ENCODE results near the gene LRCH4.

Gene LRCH4

GRCh38 chr7:100604976-100605911 is 19.3 kb upstream of the LRCH4 start:
- DNase-seq: peak; percentile 72 to 89 (median 82)

DNA sequence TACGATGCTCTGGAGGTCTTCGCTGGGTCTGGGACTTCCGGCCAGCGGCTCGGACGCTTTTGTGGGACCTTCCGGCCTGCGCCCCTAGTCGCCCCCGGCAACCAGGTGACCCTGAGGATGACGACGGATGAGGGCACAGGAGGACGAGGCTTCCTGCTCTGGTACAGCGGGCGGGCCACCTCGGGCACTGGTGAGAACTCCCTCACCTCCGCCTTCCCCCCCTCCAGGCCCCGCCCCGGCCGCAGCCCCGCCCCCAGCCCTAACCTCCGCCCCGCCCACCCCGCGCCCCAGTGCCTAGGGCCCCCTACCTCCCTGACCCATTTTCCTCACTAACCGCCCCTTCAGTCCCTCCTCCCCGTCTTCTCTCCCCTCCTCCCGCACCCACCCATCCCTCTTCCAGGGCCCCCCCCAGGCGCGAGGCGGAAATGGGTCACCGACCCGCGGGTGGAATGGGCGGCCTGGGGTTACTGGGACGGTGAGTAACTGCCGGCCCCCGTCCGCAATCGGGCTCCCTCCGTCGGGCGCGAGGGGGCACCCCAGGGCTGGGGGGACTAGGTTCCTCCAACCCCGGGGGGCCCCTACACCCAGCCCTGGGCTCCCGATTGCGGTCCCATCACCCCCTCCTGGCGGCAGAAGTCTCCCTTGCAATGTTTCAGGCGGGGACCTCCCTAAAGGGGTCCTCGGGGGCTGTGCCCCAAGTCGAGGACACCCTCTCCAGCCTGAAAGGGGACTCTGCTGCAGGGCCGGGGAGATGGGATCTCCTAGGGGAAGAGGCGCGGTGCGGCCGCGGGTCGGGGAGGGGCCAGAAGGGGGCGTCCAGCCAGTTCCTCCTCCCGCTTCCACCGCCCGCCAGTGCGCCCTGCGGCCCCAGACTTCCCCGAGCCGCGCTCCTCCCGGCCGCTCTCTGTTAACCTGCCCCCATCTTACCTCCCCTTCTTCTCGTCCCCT is 18.4 kb upstream of the LRCH4 start:
- DNase-seq: peak; percentile 76 to 91 (median 82)

GRCh38 chr7:100603726-100604027 is 17.7 kb upstream of the LRCH4 start:
- DNase-seq: no peak

GRCh38 chr7:100602889-100603725 is 17.2 kb upstream of the LRCH4 start:
- no peak for DNase-seq

GRCh38 chr7:100600730-100601038 is 14.8 kb upstream of the LRCH4 start:
- DNase-seq: no peak

DNA sequence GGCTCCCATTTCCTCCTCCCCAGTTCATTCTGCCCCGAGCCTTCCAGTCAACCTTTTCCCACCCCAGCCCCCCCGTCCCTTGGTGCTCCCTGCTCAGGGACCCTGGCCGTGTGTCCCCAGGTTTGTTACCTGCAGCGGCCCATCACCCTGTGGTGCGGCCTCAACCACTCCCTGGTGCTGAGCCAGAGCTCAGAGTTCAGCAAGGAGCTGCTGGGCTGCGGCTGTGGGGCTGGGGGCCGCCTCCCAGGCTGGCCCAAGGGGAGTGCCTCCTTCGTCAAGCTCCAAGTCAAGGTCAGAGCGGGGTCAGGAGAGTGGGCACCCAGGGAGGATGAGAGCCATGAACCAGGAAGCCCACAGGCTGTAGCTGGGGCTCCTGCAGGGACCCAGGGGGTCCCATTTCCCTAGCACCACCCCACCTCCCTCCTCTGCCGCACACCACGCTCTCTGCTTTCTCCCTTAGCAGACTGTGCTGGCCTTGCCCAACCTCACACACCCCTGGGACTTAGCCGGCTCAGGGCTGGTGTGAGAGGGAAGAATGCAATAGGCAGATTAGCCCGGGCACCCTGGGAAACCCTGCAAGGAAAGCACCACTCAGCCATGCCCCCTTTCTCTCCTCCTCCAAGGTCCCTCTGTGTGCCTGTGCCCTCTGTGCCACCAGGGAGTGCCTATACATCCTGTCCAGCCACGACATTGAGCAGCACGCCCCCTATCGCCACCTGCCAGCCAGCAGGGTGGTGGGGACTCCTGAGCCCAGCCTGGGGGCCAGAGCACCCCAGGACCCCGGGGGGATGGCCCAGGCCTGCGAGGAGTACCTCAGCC is 14.2 kb upstream of the LRCH4 start:
- no peak for DNase-seq

GRCh38 chr7:100598425-100598824 is 12.5 kb upstream of the LRCH4 start:
- no peak for DNase-seq

DNA sequence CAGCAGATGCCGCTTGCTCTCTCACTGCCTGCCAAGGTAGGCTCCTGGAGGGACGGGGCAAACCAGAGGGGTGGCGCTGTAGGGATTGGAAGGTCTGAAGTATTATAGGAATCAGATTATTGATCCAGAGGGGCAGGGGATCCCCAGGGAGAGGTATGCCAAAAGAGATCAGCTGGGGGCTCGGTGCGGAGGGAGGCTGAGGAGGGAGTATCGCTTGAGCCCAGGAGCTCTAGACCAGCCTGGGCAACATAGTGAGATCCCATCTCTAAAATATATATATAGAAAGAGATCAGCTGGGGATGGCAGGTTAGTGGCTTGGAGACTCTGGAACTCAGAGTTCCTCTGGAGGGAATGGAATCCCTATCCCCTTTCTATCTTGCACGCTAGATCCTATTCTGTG is 9.3 kb upstream of the LRCH4 start:
- DNase-seq: no peak

- no peak for DNase-seq
These were observed 5.7 kb upstream of the LRCH4 start for GRCh38 chr7:100591596-100591995.

- peak in 1 of 3 donors; percentile 35 for DNase-seq
These were observed 4.3 kb upstream of the LRCH4 start for GRCh38 chr7:100590077-100590737.

GRCh38 chr7:100589341-100589947 is 3.5 kb upstream of the LRCH4 start:
- no peak for DNase-seq

GRCh38 chr7:100588438-100588837 is 2.5 kb upstream of the LRCH4 start:
- peak; percentile 53 to 57 (median 53) for DNase-seq

GRCh38 chr7:100586266-100587025 is 517 bp upstream of the LRCH4 start, which contains the start of gene FBXO24:
Gene FBXO24 (plus strand): TSS chr7:100586328. CDS start chr7:100586626, 298 bp downstream.
- DNase-seq: peak; percentile 99 to 100 (median 100)

GRCh38 chr7:100584683-100585510 is 1.0 kb downstream of the LRCH4 start:
- peak; percentile 88 to 91 (median 89) for DNase-seq

DNA sequence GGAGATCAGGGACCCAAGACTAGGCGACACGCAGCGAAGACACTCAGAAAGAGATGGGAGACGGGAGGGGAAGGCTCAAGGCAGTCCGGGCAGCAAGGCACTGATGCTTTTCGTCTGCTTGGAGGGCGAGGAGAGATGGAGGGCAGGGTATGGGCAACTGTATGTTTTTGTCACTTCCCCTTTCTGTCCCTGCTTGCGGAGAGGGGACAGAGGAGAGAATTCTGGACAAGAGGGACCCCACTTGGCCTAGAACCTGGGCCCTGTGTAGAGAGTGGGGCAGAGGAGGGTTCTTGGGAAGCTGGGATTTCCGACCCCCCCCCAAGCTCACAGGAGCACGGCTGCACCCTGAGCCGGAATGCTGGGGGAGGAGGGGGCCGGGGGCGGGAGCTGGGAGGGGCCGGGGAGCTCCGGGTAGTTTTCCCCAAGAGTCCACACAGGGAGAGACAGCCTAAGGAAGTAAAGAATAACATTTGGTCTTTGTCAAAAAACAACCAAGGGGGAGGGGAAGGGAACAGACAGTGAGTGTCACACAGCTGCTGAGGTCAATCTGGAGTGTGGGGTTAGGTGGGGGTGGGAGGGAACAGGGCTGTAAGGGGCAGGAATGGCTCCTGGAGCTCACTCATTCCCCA is 1.8 kb downstream of the LRCH4 start:
- DNase-seq: peak; percentile 83 to 89 (median 87)

DNA sequence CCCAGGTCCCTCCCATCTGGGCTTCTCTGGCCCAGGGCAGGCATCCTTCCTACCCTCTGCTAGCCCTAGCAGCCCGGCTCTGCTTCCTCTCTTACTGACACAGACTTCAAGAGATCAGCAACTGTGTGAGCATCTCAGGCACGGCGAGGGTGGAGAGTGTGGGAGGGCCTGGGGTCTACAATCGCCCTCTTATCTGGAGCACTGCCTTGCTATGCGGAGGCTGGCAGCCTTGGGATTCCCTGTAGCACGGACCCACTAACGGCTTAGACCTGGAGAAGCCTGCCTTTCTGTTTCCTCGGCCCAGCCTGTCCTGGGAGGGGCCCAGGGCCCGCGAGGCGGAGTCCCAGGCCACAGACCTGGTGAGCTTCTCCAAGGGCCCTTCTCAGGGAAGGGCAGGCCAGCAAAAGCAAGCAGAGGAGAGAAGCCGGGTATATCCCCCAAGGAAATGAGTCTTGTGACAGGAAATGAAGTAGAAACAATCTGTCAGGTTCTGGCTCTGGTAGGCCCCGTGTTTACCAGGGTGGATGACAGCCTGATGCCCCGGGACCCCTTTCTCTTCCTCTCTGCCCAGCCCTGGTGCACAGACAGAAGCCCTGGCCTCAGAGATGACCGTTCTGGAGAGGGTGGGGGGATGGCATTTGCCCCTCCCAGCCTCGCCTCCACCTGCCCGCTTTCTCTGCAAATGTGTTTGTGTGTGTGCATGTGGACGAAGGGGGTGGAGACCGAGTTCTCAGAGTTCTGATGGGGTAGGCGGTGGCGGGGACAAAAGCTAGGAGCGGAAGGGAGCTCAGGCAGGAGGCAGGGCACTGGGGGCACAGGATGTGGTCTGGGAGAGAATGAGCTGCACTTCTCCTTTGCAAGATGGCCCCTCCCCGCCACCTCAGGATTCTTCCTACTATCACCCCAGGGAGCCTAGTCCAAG is 2.5 kb downstream of the LRCH4 start:
- DNase-seq: peak; percentile 74 to 87 (median 80)

DNA sequence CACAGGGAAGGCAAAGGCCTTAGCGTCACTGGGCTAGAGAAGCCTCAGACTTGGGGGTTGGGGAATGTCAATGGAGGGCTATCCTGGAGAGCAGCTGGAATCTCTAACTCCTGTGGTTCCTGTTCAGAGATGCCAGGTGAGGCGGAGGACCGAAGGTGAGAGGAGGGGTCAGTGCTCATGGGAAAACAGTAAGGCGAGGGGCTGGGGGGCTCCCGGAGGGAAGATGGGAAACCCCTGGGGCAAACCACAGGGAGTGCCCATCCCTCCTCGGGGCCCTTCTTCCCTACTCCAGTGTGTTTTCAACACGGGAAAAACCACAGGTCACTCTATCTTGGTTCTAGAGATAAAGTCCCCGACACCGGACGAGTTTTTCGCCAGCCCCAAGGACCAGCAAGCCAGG is 3.3 kb downstream of the LRCH4 start:
- no peak for DNase-seq
